ENCODE results near the gene MICAL2.

The MICAL2 gene

GRCh38 chr11:12077535-12078280 is 32.7 kb upstream of the MICAL2 start:
- no peak overlapping the region for H3K4me3 ChIP-seq (ENCODE audit: low read depth, low read length)
- in situ Hi-C loops (cut with HindIII; ENCODE audit: low sequenced_read_pairs), result no loop called here
- no peak for DNase-seq (ENCODE audit: low read depth)
- TF ChIP-seq CTCF (IDR thresholded peaks at IDR 0.05; ENCODE audit: low read depth, low read length, missing control alignments), result no peak

GRCh38 chr11:12079726-12080556 is 30.4 kb upstream of the MICAL2 start:
- peak; percentile 96 for DNase-seq (ENCODE audit: low read depth)
- in situ Hi-C loops (cut with HindIII; ENCODE audit: low sequenced_read_pairs), result no loop called here
- H3K4me3 ChIP-seq (ENCODE audit: low read depth, low read length), result no peak overlapping the region
- no peak for TF ChIP-seq CTCF (IDR thresholded peaks at IDR 0.05; ENCODE audit: low read depth, low read length, missing control alignments)

- peak; percentile 29 for TF ChIP-seq CTCF (IDR thresholded peaks at IDR 0.05; ENCODE audit: low read depth, low read length, missing control alignments)
- DNase-seq (ENCODE audit: low read depth), result no peak
- in situ Hi-C loops (cut with HindIII; ENCODE audit: low sequenced_read_pairs), result no loop called here
- H3K4me3 ChIP-seq (ENCODE audit: low read depth, low read length), result no peak overlapping the region
Measured at GRCh38 chr11:12083380-12083779, 27.0 kb upstream of the MICAL2 start.

GRCh38 chr11:12084256-12084655 is 26.1 kb upstream of the MICAL2 start:
- no peak for TF ChIP-seq CTCF (IDR thresholded peaks at IDR 0.05; ENCODE audit: low read depth, low read length, missing control alignments)
- in situ Hi-C loops (cut with HindIII; ENCODE audit: low sequenced_read_pairs), result no loop called here
- DNase-seq (ENCODE audit: low read depth), result no peak
- H3K4me3 ChIP-seq (ENCODE audit: low read depth, low read length), result no peak overlapping the region

- no peak overlapping the region for H3K4me3 ChIP-seq (ENCODE audit: low read depth, low read length)
- in situ Hi-C loops (cut with HindIII; ENCODE audit: low sequenced_read_pairs), result no loop called here
- no peak for TF ChIP-seq CTCF (IDR thresholded peaks at IDR 0.05; ENCODE audit: low read depth, low read length, missing control alignments)
- no peak for DNase-seq (ENCODE audit: low read depth)
Measured at GRCh38 chr11:12085371-12086251, 24.8 kb upstream of the MICAL2 start.
